Left ventricle myocardium inferior (tissue), 1 donor: ENCODE data around the gene CUEDC1. TPM values are rescaled to one million over a fixed set of nuclear protein-coding genes. Genes with fewer than 3 reads are reported as not detected.

Experiments used
- DNase-seq: peaks from one replicate; pipeline ENCODE4 v3.0.0-alpha.2; 2020
- H3K27ac ChIP-seq: fragments of 200-600 bp; replicated peaks from 2 replicates; pipeline ENCODE4 v1.8.0; 2021
- H3K27me3 ChIP-seq: fragments of 200-600 bp; 2 replicates; pipeline ENCODE4 v1.8.0; 2021; ENCODE audit warnings: low read depth
- H3K36me3 ChIP-seq: fragments of 200-600 bp; 2 replicates; pipeline ENCODE4 v1.8.0; 2021
- H3K4me1 ChIP-seq: fragments of 200-600 bp; 2 replicates; pipeline ENCODE4 v1.8.0; 2021
- H3K4me3 ChIP-seq: fragments of 200-600 bp; 2 replicates; pipeline ENCODE4 v1.8.0; 2021; ENCODE audit warnings: mild to moderate bottlenecking, moderate library complexity
- H3K9me3 ChIP-seq: fragments of 200-600 bp; replicated peaks from 2 replicates; pipeline ENCODE4 v1.8.0; 2021
- intact Hi-C: fragments of 100-400 bp; cut with micrococcal nuclease; formaldehyde crosslinking; loops from one replicate; pipeline ENCODE4 v1.11.0; 2022
- total RNA-seq: library from RNA; stranded (reverse); fragmentation: NEBNext Ultra II Directional; extraction: Animal tissue kit (Norgen Biotek cat#: 25700); gene quantifications from one replicate; pipeline ENCODE4 v1.2.1, GENCODE V29; 2021
- TF ChIP-seq, protein P1 (sequence below): fragments of 200-600 bp; IDR thresholded peaks from 2 replicates; pipeline ENCODE4 v1.8.0; 2021; ENCODE audit warnings: antibody characterized with exemption, mild to moderate bottlenecking, borderline replicate concordance
- donor health status: DM: no; HTN: yes; CAD: no; lungs with severe emphysema.

CUEDC1 gene
- total RNA-seq, 1 donor from 2014 or later, result 43.2 TPM

DNA sequence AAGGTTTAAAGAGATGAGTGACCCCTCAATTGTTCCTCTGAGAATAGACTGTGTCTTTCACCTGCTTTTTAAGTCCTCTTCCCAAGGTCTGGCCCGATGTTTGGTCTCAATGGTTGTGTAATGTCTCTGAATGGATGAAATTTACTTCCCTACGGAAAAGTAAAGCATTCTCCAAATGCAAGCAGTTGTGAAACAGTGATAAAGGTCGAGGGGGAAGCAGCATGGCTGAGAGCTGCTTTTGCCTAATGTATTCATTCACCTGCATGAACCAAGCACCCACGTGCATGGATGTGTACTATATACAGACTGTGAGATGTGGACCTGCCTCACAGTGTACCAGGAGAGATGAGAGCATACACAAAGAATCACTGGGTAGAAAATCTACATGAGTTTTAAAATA, 116.8 kb downstream of the CUEDC1 start:
- H3K27ac ChIP-seq, result peak overlapping the region; percentile 89
- no peak for DNase-seq
- peaks cover 28% of the 10 kb centered on the region for H3K36me3 ChIP-seq
- TF ChIP-seq, protein P1, sequence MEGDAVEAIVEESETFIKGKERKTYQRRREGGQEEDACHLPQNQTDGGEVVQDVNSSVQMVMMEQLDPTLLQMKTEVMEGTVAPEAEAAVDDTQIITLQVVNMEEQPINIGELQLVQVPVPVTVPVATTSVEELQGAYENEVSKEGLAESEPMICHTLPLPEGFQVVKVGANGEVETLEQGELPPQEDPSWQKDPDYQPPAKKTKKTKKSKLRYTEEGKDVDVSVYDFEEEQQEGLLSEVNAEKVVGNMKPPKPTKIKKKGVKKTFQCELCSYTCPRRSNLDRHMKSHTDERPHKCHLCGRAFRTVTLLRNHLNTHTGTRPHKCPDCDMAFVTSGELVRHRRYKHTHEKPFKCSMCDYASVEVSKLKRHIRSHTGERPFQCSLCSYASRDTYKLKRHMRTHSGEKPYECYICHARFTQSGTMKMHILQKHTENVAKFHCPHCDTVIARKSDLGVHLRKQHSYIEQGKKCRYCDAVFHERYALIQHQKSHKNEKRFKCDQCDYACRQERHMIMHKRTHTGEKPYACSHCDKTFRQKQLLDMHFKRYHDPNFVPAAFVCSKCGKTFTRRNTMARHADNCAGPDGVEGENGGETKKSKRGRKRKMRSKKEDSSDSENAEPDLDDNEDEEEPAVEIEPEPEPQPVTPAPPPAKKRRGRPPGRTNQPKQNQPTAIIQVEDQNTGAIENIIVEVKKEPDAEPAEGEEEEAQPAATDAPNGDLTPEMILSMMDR, result no peak
- H3K9me3 ChIP-seq, result no peaks in the 10 kb centered on the region
- intact Hi-C loops, result no loop called here
- H3K4me1 ChIP-seq, result peaks cover 78% of the 10 kb centered on the region
- H3K27me3 ChIP-seq, result no peaks in the 10 kb centered on the region
- no peak overlapping the region for H3K4me3 ChIP-seq

DNA sequence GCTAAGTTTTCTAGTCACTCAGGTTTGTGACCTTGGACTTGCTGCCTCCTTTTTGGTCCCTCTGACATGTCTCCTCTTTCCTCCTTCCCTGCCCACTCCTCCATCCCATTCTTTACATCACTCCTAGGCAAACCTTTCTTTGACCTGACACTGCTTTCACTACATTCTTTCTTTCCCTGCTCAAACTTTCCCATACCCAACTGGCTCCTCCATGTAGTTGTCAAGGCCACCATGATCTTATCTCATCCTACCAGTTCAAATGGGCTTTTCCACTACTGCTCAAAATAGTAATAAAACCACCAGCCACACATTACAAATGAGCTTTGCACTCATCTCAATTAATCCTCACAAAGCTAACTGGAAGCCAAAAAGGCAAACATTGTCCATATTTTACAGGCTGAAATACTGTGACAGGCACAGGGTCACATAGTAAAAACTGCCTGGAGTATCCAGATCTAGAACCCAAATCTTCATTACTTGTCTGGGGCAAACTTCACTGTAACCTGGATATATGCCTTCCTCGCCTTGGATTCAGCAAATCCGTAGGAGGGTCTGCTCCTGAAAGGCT, 119.8 kb downstream of the CUEDC1 start:
- H3K27ac ChIP-seq, result peak overlapping the region; percentile 89

DNA sequence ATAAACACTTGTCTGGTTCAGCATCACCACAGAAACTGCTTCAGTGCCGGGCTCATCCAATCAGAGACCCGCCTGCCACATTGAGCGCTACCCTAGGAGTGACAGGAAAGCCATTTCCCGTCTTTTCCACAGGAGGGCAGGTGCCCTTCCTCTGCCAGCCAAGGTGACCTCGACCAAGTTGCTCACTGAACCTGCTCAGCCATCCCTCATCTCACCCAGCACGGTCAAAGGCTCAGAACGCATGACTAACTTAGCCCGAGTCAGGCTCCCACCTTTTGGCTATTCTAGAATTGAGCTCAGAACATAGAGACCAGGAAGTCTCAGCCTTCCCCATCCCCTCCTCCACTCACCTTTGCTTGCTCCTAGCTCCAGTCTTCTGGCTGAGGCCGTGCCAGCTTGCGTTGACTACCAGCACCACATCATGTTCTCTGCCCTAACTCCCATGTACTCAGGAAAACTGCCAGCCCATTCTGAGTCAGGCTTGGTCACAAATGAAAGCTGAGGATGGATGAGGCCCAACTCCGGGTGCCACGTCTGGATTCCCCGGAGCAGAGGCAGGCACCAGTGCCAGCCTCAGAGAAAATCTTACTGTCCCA, 121.0 kb downstream of the CUEDC1 start:
- peak overlapping the region; percentile 89 for H3K27ac ChIP-seq
- intact Hi-C loops, result no loop called here
- H3K36me3 ChIP-seq, result peaks cover 9% of the 10 kb centered on the region
- H3K27me3 ChIP-seq, result no peaks in the 10 kb centered on the region
- no peaks in the 10 kb centered on the region for H3K9me3 ChIP-seq
- peaks cover 59% of the 10 kb centered on the region for H3K4me1 ChIP-seq
- TF ChIP-seq, protein P1, result peak; percentile 14
- H3K4me3 ChIP-seq, result peak overlapping the region; percentile 62
- peak; percentile 64 for DNase-seq

More for the DNA sequence above, 119.8 kb downstream of the CUEDC1 start:
- Histone ChIP-seq H3K36me3 (peaks cover 21% of the 10 kb centered on the region), H3K27me3 (no peaks in the 10 kb centered on the region), H3K4me1 (peaks cover 68% of the 10 kb centered on the region), H3K9me3 (no peaks in the 10 kb centered on the region), H3K4me3 (no peak overlapping the region)
- no peak for DNase-seq
- TF ChIP-seq, protein P1, result no peak
- intact Hi-C loops, result no loop called here

DNA sequence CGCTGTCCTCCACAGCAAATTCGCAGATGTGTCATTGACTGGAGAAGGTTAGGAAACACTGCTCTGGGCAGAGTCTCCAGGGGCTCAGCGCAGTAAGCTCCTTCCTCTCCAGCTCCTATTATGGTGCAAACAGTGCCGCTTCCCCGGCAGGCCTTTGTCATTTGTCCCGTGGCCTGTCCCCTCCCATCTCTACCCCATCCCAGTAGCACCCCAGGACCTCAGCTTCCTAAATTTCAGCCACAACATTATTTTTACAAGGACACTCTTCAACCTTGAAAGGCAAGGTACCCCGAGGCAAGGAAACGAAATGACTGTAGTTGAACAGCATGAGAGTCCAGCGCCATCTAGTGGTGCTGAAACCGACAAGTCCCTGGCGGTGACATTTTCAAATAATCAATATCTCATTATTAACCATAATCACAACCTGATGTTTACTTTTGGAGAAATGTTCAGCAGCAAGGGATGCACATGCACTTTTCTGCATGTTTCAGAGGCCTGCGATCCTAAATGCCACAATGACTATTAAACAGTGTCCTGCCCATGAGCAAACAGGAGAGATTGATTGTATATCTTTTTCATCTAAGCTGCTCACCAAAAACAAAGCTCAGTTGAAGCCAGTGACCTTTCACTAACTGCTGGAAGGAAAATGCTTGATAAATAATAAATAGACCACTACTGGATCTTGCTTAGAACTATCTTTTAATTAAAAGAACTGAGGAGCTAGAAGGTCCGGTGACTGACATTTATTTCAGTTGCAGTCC, 121.9 kb downstream of the CUEDC1 start:
- peak; percentile 61 for DNase-seq
- TF ChIP-seq, protein P1, result peak; percentile 93
- H3K36me3 ChIP-seq, result peaks cover 2% of the 10 kb centered on the region
- peak overlapping the region; percentile 62 for H3K4me3 ChIP-seq
- intact Hi-C loops, result no loop called here
- H3K9me3 ChIP-seq, result no peaks in the 10 kb centered on the region
- peak overlapping the region; percentile 89 for H3K27ac ChIP-seq
- H3K27me3 ChIP-seq, result no peaks in the 10 kb centered on the region
- peaks cover 50% of the 10 kb centered on the region for H3K4me1 ChIP-seq

DNA sequence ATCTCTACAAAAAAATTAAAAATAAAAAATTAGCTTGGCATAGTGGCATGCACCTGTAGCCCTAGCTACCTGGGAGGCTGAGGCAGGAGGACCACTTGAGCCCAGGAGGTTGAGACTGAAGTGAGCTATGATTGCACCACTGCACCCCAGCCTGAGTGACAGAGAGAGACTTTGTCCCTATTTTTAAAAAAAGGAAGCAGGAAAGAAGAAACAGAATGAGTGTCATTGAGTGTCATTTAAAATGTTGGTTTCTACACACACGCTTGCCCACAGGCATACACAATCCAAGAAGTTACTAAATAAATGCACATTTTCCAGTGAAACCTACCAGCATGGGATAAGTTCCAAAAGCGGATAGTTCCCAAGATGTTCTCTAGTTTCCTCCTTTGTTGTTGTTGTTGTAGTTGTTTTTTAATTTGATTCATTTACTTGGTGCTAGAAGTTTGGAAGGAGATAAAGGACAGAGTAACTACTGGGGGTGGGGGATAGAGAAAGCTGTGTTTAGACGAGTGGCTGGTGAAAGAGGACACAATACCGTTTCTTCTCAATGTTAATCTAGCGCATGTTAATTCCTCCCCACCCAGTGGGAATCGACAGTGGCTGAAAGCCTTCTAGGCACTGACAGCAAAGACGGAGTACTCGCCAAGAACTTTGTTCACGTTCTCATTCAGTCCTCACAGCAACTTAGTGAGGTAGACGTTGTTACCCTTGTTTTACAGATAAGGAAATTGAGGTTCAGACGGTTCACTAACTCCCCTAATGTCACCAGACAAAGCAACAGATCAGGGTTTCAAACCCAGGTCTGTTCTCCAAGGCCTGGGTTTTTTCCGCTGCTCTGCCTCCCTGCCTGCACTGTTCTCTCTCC, 122.7 kb downstream of the CUEDC1 start:
- no peaks in the 10 kb centered on the region for H3K27me3 ChIP-seq
- H3K4me3 ChIP-seq, result peak overlapping the region; percentile 62
- no peak for DNase-seq
- intact Hi-C loops, result no loop called here
- H3K27ac ChIP-seq, result peak overlapping the region; percentile 89
- H3K36me3 ChIP-seq, result no peaks in the 10 kb centered on the region
- peaks cover 42% of the 10 kb centered on the region for H3K4me1 ChIP-seq
- H3K9me3 ChIP-seq, result no peaks in the 10 kb centered on the region
- TF ChIP-seq, protein P1, result no peak
